HCT116 (cell line): ENCODE measurements around the gene LGR6. TPM values are rescaled to one million over a fixed set of nuclear protein-coding genes. Genes with fewer than 3 reads are reported as not detected.

Experiments used
- ATAC-seq: fragments of 200-7000 bp; cut with Tn5 transposase; 2 replicates; pipeline ENCODE4 v1.9.1; 2020; ENCODE audit warnings: mild to moderate bottlenecking, moderate library complexity
- BruUV-seq: library from RNA; stranded (reverse); fragments of 400-500 nt; replicated peaks from 2 replicates; lab custom pipeline; 2021; lab: Mats Ljungman, UMichigan
- CTCF ChIA-PET: fragments of 300-600 bp; sonication (Branson Sonifier 250); formaldehyde crosslinking; loops from one replicate; lab custom pipeline; 2021; ENCODE audit warnings: antibody characterized with exemption; lab: Charles Lee
- POLR2A ChIA-PET: fragments of 300-600, 350-600 bp; sonication (Branson Sonifier 250); formaldehyde crosslinking; loops from one replicate; lab custom pipeline; 2021; ENCODE audit warnings: antibody characterized with exemption; lab: Charles Lee
- RAD21 ChIA-PET, 2 experiments: fragments of 300-600 bp; sonication (Branson Sonifier 250); formaldehyde crosslinking; loops; one replicate each; lab custom pipeline; 2023; ENCODE audit warnings: low total read pairs in 2 of 2; ENCODE audit not compliant: uncharacterized antibody in 2 of 2, unreplicated experiment in 2 of 2, low non-redundant PET in 1 of 2; lab: Charles Lee
- DNase-seq: peaks from one replicate; pipeline ENCODE4 v3.0.0-alpha.2; 2010; ENCODE audit warnings: low read depth, low spot score
- H2AFZ ChIP-seq: fragments of 200-600 bp; shearing (Covaris generic), sonication (generic); 2 replicates; pipeline ENCODE4 v1.6.1; 2017; ENCODE audit warnings: low read depth, mixed run types, mixed read lengths, antibody characterized with exemption, low read length; ENCODE audit not compliant: poor library complexity, severe bottlenecking
- H3K27ac ChIP-seq: 2 replicates; pipeline ENCODE4 v1.5.1; 2012; ENCODE audit warnings: low read depth, low read length
- H3K27me3 ChIP-seq: fragments of 200-600 bp; sonication (generic); 2 replicates; pipeline ENCODE4 v1.6.1; 2016; ENCODE audit warnings: mixed run types, low read length, mixed read lengths; ENCODE audit not compliant: insufficient read depth
- H3K36me3 ChIP-seq, 2 experiments: fragments of 200-500 bp in 1 of 2; fragments of 200-600 bp in 1 of 2; sonication (Bioruptor generic) in 1 of 2; sonication (generic) in 1 of 2; 2 replicates each; pipeline versions ENCODE4 v1.5.1 to v1.6.1; 2014 to 2016; ENCODE audit warnings: low read length in 2 of 2, inconsistent platforms in 1 of 2, mixed read lengths in 1 of 2, mixed run types in 1 of 2; ENCODE audit not compliant: insufficient read depth in 2 of 2, control insufficient read depth in 1 of 2
- H3K4me1 ChIP-seq, 2 experiments: fragments of 200-600 bp in 1 of 2; sonication (generic) in 1 of 2; 2 replicates each; pipeline versions ENCODE4 v1.5.1 to v1.6.1; 2012 to 2017; ENCODE audit warnings: low read length in 2 of 2, inconsistent platforms in 1 of 2, mild to moderate bottlenecking in 1 of 2, mixed read lengths in 1 of 2, mixed run types in 1 of 2, moderate library complexity in 1 of 2; ENCODE audit not compliant: insufficient read depth in 2 of 2, control insufficient read depth in 1 of 2
- H3K4me2 ChIP-seq: fragments of 200-600 bp; sonication (generic); 2 replicates; pipeline ENCODE4 v1.6.1; 2017; ENCODE audit warnings: mixed run types, low read length, mixed read lengths
- H3K4me3 ChIP-seq, 2 experiments: fragments of 200-600 bp in 1 of 2; sonication (generic) in 1 of 2; replicated peaks in 1 of 2; 2 replicates each; pipeline ENCODE4 v1.5.1; 2011 to 2016; ENCODE audit warnings: low read length in 2 of 2, control low read depth in 1 of 2, low read depth in 1 of 2, mild to moderate bottlenecking in 1 of 2, mixed read lengths in 1 of 2, mixed run types in 1 of 2
- H3K79me2 ChIP-seq: fragments of 200-600 bp; sonication (generic); 2 replicates; pipeline ENCODE4 v1.6.1; 2017; ENCODE audit warnings: mild to moderate bottlenecking, mixed run types, low read length, moderate library complexity, mixed read lengths; ENCODE audit not compliant: insufficient read depth
- H3K9ac ChIP-seq: fragments of 200-600 bp; sonication (generic); 2 replicates; pipeline ENCODE4 v1.6.1; 2016; ENCODE audit warnings: low read length, mixed read lengths
- H3K9me2 ChIP-seq: fragments of 200-600 bp; sonication (generic), shearing (Covaris generic); 2 replicates; pipeline ENCODE4 v1.6.1; 2017; ENCODE audit warnings: mixed run types, mild to moderate bottlenecking, moderate library complexity; ENCODE audit not compliant: insufficient read depth
- H3K9me3 ChIP-seq, 2 experiments: fragments of 200-500 bp in 1 of 2; fragments of 200-600 bp in 1 of 2; sonication (Bioruptor generic) in 1 of 2; sonication (generic) in 1 of 2; 2 replicates each; pipeline ENCODE4 v1.6.1; 2014 to 2017; ENCODE audit warnings: low read length in 2 of 2, mixed read lengths in 2 of 2, inconsistent platforms in 1 of 2, low read depth in 1 of 2, mild to moderate bottlenecking in 1 of 2, mixed run types in 1 of 2, moderate library complexity in 1 of 2; ENCODE audit not compliant: control insufficient read depth in 1 of 2, insufficient read depth in 1 of 2
- H4K20me1 ChIP-seq: fragments of 200-600 bp; sonication (generic), shearing (Covaris generic); 2 replicates; pipeline ENCODE4 v1.6.1; 2017; ENCODE audit warnings: mixed run types, mild to moderate bottlenecking, moderate library complexity; ENCODE audit not compliant: insufficient read depth
- CBX3 ChIP-seq: IDR thresholded peaks from 2 replicates; pipeline ENCODE4 v1.6.1; 2012; ENCODE audit warnings: low read depth
- EZH2 ChIP-seq: fragments of 200-600 bp; sonication (generic); IDR thresholded peaks from 2 replicates; pipeline ENCODE4 v1.6.1; 2017; ENCODE audit warnings: antibody characterized with exemption, mixed run types
- EZH2phosphoT487 ChIP-seq: fragments of 200-600 bp; IDR thresholded peaks from 2 replicates; pipeline ENCODE4 v1.6.1; 2018; ENCODE audit warnings: antibody characterized with exemption, borderline replicate concordance
- JUND ChIP-seq: IDR thresholded peaks from 2 replicates; pipeline ENCODE4 v1.6.1; 2012
- MAX ChIP-seq: IDR thresholded peaks from 2 replicates; pipeline ENCODE4 v1.6.1; 2012
- POLR2A ChIP-seq: IDR thresholded peaks from 2 replicates; pipeline ENCODE4 v1.7.0; 2011; ENCODE audit warnings: borderline replicate concordance; ENCODE audit not compliant: insufficient read depth, insufficient read length; ENCODE audit errors: extremely low read depth
- POLR2AphosphoS5 ChIP-seq: IDR thresholded peaks from 2 replicates; pipeline ENCODE4 v1.6.1; 2011; ENCODE audit warnings: mild to moderate bottlenecking, low read depth, low read length, moderate library complexity
- SIN3A ChIP-seq: IDR thresholded peaks from 2 replicates; pipeline ENCODE4 v1.6.1; 2012; ENCODE audit warnings: low read depth
- SP1 ChIP-seq: IDR thresholded peaks from 2 replicates; pipeline ENCODE4 v1.6.1; 2012; ENCODE audit warnings: low read depth
- TCF7L2 ChIP-seq: IDR thresholded peaks from 2 replicates; pipeline ENCODE4 v1.7.0; 2011; ENCODE audit warnings: borderline replicate concordance, inconsistent platforms; ENCODE audit not compliant: insufficient read depth, insufficient read length; ENCODE audit errors: extremely low read depth
- ZBTB33 ChIP-seq: IDR thresholded peaks from 2 replicates; pipeline ENCODE4 v1.6.1; 2011; ENCODE audit warnings: mild to moderate bottlenecking, low read length, moderate library complexity; ENCODE audit not compliant: insufficient replicate concordance; ENCODE audit errors: extremely low read depth
- ZFX ChIP-seq: fragments of 450-650 bp; IDR thresholded peaks from 2 replicates; pipeline ENCODE4 v1.6.1; 2017
- ZNF274 ChIP-seq: fragments of 200-500 bp; sonication (Bioruptor generic); IDR thresholded peaks from 2 replicates; pipeline ENCODE4 v1.6.1; 2014; ENCODE audit warnings: mild to moderate bottlenecking, low read depth, low read length, inconsistent platforms
- intact Hi-C: fragments of 100-400 bp; cut with micrococcal nuclease; formaldehyde crosslinking; loops from 2 replicates; pipeline ENCODE4 v1.10.0; 2022
- total RNA-seq: library from RNA; stranded (reverse); gene quantifications from one replicate; pipeline ENCODE4 v1.2.1, GENCODE V29; 2021; ENCODE audit not compliant: unreplicated experiment
- TF ChIP-seq, protein P1 (sequence below), 3 experiments: fragments of 200-600 bp in 1 of 3; sonication (generic) in 1 of 3; IDR thresholded peaks in 2 of 3; conservative IDR thresholded peaks in 1 of 3; 2 replicates each; pipeline ENCODE4 v1.5.1; 2012 to 2017; ENCODE audit warnings: low read depth in 2 of 3, low read length in 2 of 3, antibody characterized with exemption in 1 of 3, borderline replicate concordance in 1 of 3, control low read depth in 1 of 3, mild to moderate bottlenecking in 1 of 3, mixed read lengths in 1 of 3, mixed run types in 1 of 3, moderate library complexity in 1 of 3; ENCODE audit not compliant: insufficient read depth in 1 of 3

Gene LGR6
- total RNA-seq, 1 experiment from 2014 or later: 0.20 TPM

DNA sequence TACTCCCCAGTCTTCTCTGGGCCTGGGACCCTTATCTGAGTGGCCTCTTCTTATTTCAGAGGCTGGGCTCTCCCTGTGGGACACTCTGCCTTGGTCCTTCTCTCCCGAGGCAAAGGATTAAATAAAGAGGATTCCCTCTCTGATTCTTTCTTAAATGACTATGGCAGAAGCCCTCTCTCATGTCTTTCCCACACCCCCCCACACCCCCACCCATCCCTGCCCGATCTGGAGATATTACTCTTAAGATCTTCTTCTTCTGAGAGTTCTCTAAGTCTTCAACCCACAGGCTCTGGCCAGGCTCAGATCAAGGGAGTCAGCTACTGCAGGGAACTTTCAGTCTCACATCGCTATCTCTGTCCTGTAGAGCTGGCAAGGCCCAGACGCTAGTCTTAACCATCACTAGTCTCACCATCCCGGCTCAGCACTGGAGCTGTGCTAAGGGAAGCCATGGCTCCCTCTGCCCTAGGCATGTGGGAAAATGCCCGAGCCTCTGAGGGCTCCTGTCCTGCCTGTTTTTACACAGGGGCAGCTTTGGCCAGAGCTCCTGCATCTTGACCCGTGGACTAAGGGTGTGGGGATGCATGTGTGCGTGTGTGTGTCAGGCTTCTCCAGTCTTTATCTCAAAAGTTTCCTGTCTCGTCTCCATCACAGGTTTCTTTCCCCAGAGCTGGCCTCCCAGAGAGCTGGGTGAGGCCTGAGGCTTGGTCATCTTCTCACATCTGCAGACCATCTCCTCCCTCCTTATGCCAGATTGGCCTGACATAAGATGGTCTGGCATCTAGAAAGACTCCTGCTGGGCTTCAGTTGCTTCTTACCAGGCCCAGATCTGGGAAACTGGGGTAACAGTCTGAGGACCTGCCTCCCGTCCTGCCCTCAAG, 36.7 kb downstream of the LGR6 start (continued):
- TF ChIP-seq ZBTB33: no peak
- TF ChIP-seq, protein P1, sequence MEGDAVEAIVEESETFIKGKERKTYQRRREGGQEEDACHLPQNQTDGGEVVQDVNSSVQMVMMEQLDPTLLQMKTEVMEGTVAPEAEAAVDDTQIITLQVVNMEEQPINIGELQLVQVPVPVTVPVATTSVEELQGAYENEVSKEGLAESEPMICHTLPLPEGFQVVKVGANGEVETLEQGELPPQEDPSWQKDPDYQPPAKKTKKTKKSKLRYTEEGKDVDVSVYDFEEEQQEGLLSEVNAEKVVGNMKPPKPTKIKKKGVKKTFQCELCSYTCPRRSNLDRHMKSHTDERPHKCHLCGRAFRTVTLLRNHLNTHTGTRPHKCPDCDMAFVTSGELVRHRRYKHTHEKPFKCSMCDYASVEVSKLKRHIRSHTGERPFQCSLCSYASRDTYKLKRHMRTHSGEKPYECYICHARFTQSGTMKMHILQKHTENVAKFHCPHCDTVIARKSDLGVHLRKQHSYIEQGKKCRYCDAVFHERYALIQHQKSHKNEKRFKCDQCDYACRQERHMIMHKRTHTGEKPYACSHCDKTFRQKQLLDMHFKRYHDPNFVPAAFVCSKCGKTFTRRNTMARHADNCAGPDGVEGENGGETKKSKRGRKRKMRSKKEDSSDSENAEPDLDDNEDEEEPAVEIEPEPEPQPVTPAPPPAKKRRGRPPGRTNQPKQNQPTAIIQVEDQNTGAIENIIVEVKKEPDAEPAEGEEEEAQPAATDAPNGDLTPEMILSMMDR (IDR thresholded peaks at IDR 0.05 in 2 of 3, conservative IDR thresholded peaks at IDR 0.05 in 1 of 3; ENCODE audit: borderline replicate concordance in 1 of 3, insufficient read depth in 1 of 3, low read depth in 2 of 3, low read length in 2 of 3): no peak

DNA sequence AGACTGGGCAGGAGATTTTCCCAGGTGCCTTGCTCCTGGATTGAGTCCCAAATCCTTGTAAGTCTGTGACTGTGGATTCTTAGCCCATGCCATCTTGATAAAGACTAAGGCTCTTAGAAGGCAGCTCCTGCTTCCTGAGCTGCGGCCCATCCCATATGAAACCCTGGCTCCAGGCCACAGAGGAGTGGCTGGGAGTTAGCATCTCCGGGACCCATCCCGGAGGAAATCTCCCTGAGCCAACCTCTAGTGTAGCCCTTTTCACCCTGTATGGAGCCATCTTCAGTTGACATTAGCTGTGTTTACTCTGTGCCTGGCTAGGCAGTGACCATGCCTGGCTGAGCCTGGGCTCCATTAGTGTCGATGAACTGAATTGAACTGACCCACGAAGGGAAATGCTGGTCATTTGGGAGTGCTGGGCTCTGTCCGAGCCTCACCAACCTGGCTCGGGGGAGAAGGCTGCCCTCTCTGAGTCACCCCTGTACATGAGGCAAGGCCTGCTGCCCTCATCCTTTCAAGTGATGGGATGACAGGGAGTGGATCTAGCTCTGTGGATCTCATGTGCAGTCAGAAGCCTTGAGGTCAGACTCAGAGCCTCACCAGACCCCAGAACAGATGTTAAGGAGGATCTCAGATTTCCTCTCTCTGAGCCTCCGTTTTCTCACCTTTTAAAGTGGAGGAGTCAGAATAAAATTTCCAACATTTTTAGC, 37.5 kb downstream of the LGR6 start:
- no TSS peak for BruUV-seq

More for the DNA sequence above, 37.5 kb downstream of the LGR6 start:
- DNase-seq (no peak), ATAC-seq (no peak)
- no peaks in the 10 kb centered on the region for H3K9me2 ChIP-seq
- H3K4me1 ChIP-seq: peaks cover 10 to 15% of the 10 kb centered on the region in 2 experiments
- no peak overlapping the region for H3K27ac ChIP-seq
- ChIA-PET RAD21 (no interaction called here), POLR2A (no interaction called here), CTCF (no interaction called here)
- peaks cover 35% of the 10 kb centered on the region; the same call in 1 of the 2 replicates for H3K27me3 ChIP-seq
- H3K36me3 ChIP-seq: no peaks in the 10 kb centered on the region
- intact Hi-C loops: no loop called here
- no peak overlapping the region for H2AFZ ChIP-seq
- H3K79me2 ChIP-seq: no peaks in the 10 kb centered on the region
- H3K9me3 ChIP-seq: no peaks in the 10 kb centered on the region
- no peak overlapping the region for H3K9ac ChIP-seq
- H4K20me1 ChIP-seq: no peaks in the 10 kb centered on the region
- no peak overlapping the region for H3K4me3 ChIP-seq
- no peak for TF ChIP-seq SP1
- TF ChIP-seq CBX3: no peak
- TF ChIP-seq EZH2phosphoT487: no peak
- no peak for TF ChIP-seq POLR2AphosphoS5
- TF ChIP-seq EZH2: no peak
- TF ChIP-seq MAX: no peak
- TF ChIP-seq JUND: no peak
- no peak for TF ChIP-seq TCF7L2
- TF ChIP-seq ZFX: no peak
- TF ChIP-seq ZBTB33: no peak
- TF ChIP-seq SIN3A: no peak
- TF ChIP-seq POLR2A: no peak
- no peak for TF ChIP-seq ZNF274
- no peak overlapping the region for H3K4me2 ChIP-seq
